ENCODE results near the gene TWIST2.
A peak's percentile ranks its signal among the peaks of the same experiment; 100 is the strongest.

TWIST2 gene

GRCh38 chr2:238835726-238836301 is 12.1 kb upstream of the TWIST2 start:
- H3K4me3 ChIP-seq (ENCODE audit: low read depth, low read length, poor library complexity, severe bottlenecking) = no peak overlapping the region
- H3K79me2 ChIP-seq (ENCODE audit: insufficient read depth, low read length) = no peaks in the 10 kb centered on the region
- no peak overlapping the region for H3K27ac ChIP-seq (ENCODE audit: low read depth, low read length, poor library complexity, severe bottlenecking)
- H3K9me2 ChIP-seq (ENCODE audit: low read depth, low read length) = no peaks in the 10 kb centered on the region
- TF ChIP-seq CTCF (IDR thresholded peaks at IDR 0.05; ENCODE audit: low read length) = peak; percentile 8; the same call in 1 of the 2 replicates
- TF ChIP-seq EZH2 (IDR thresholded peaks at IDR 0.05; ENCODE audit: borderline replicate concordance, low read length) = no peak
- H3K36me3 ChIP-seq (ENCODE audit: insufficient read depth, low read length) = no peaks in the 10 kb centered on the region
- no peak overlapping the region for H3K4me2 ChIP-seq (ENCODE audit: low read length)
- no peak overlapping the region for H2AFZ ChIP-seq (ENCODE audit: low read length)
- no peaks in the 10 kb centered on the region for H3K27me3 ChIP-seq (ENCODE audit: insufficient read depth, low read length)
- H3F3A ChIP-seq (ENCODE audit: insufficient read depth, low read length) = no peaks in the 10 kb centered on the region
- no peaks in the 10 kb centered on the region for H3K9me3 ChIP-seq (ENCODE audit: low read length)
- H4K20me1 ChIP-seq (ENCODE audit: insufficient read depth, low read length) = no peaks in the 10 kb centered on the region
- H3K4me1 ChIP-seq (ENCODE audit: insufficient read depth, low read length, severe bottlenecking) = no peaks in the 10 kb centered on the region
- H3K9ac ChIP-seq (ENCODE audit: low read length) = no peak overlapping the region

- Histone ChIP-seq H3F3A (ENCODE audit: insufficient read depth, low read length) (no peaks in the 10 kb centered on the region), H3K4me3 (ENCODE audit: low read depth, low read length, poor library complexity, severe bottlenecking) (no peak overlapping the region), H3K4me1 (ENCODE audit: insufficient read depth, low read length, severe bottlenecking) (no peaks in the 10 kb centered on the region), H3K9ac (ENCODE audit: low read length) (no peak overlapping the region), H3K27ac (ENCODE audit: low read depth, low read length, poor library complexity, severe bottlenecking) (no peak overlapping the region), H3K9me2 (ENCODE audit: low read depth, low read length) (no peaks in the 10 kb centered on the region), H3K79me2 (ENCODE audit: insufficient read depth, low read length) (no peaks in the 10 kb centered on the region), H3K36me3 (ENCODE audit: insufficient read depth, low read length) (no peaks in the 10 kb centered on the region), H4K20me1 (ENCODE audit: insufficient read depth, low read length) (no peaks in the 10 kb centered on the region), H3K4me2 (ENCODE audit: low read length) (no peak overlapping the region), H2AFZ (ENCODE audit: low read length) (no peak overlapping the region), H3K27me3 (ENCODE audit: insufficient read depth, low read length) (no peaks in the 10 kb centered on the region), H3K9me3 (ENCODE audit: low read length) (no peaks in the 10 kb centered on the region)
- TF ChIP-seq CTCF (IDR thresholded peaks at IDR 0.05; ENCODE audit: low read length) (no peak), EZH2 (IDR thresholded peaks at IDR 0.05; ENCODE audit: borderline replicate concordance, low read length) (no peak)
Observed at GRCh38 chr2:238838786-238839327, 9.0 kb upstream of the TWIST2 start.

GRCh38 chr2:238839428-238839827 is 8.5 kb upstream of the TWIST2 start:
- Histone ChIP-seq H3K27me3 (ENCODE audit: insufficient read depth, low read length) (no peaks in the 10 kb centered on the region), H3K4me3 (ENCODE audit: low read depth, low read length, poor library complexity, severe bottlenecking) (no peak overlapping the region), H4K20me1 (ENCODE audit: insufficient read depth, low read length) (no peaks in the 10 kb centered on the region), H3K79me2 (ENCODE audit: insufficient read depth, low read length) (no peaks in the 10 kb centered on the region), H3K36me3 (ENCODE audit: insufficient read depth, low read length) (no peaks in the 10 kb centered on the region), H3K9ac (ENCODE audit: low read length) (no peak overlapping the region), H3F3A (ENCODE audit: insufficient read depth, low read length) (no peaks in the 10 kb centered on the region), H2AFZ (ENCODE audit: low read length) (no peak overlapping the region), H3K27ac (ENCODE audit: low read depth, low read length, poor library complexity, severe bottlenecking) (no peak overlapping the region), H3K9me3 (ENCODE audit: low read length) (no peaks in the 10 kb centered on the region), H3K9me2 (ENCODE audit: low read depth, low read length) (no peaks in the 10 kb centered on the region), H3K4me2 (ENCODE audit: low read length) (no peak overlapping the region), H3K4me1 (ENCODE audit: insufficient read depth, low read length, severe bottlenecking) (no peaks in the 10 kb centered on the region)
- TF ChIP-seq CTCF (IDR thresholded peaks at IDR 0.05; ENCODE audit: low read length) (no peak), EZH2 (IDR thresholded peaks at IDR 0.05; ENCODE audit: borderline replicate concordance, low read length) (no peak)

Measured in OCI-LY1 (cell line).